MM.1S (cell line): ENCODE data around the gene DNAAF1.

Source experiments
- DNase-seq: peaks from one replicate; pipeline ENCODE4 v3.0.0-alpha.2; 2015
- H2AFZ ChIP-seq: fragments of 300-600 bp; sonication (generic); 2 replicates; pipeline ENCODE4 v1.6.0; 2016; ENCODE audit warnings: antibody characterized with exemption, low read length
- H3F3A ChIP-seq: fragments of 300-600 bp; sonication (generic); 2 replicates; pipeline ENCODE4 v1.6.1; 2016; ENCODE audit warnings: mild to moderate bottlenecking, antibody characterized with exemption, low read length, moderate library complexity, mixed read lengths; ENCODE audit not compliant: insufficient read depth
- H3K27ac ChIP-seq: fragments of 300-600 bp; sonication (generic); 2 replicates; pipeline ENCODE4 v1.5.1; 2016; ENCODE audit warnings: mild to moderate bottlenecking, low read length
- H3K27me3 ChIP-seq: fragments of 300-600 bp; sonication (generic); replicated peaks from 2 replicates; pipeline ENCODE4 v1.6.0; 2016; ENCODE audit warnings: low read length; ENCODE audit not compliant: insufficient read depth
- H3K36me3 ChIP-seq: fragments of 300-600 bp; sonication (generic); replicated peaks from 2 replicates; pipeline ENCODE4 v1.6.1; 2016; ENCODE audit warnings: mild to moderate bottlenecking, low read length, mixed read lengths; ENCODE audit not compliant: insufficient read depth
- H3K4me1 ChIP-seq: fragments of 300-600 bp; sonication (generic); 2 replicates; pipeline ENCODE4 v1.6.1; 2016; ENCODE audit warnings: low read length, mixed read lengths
- H3K4me2 ChIP-seq: fragments of 300-600 bp; sonication (generic); 2 replicates; pipeline ENCODE4 v1.6.0; 2016; ENCODE audit warnings: low read depth, low read length
- H3K4me3 ChIP-seq: fragments of 300-600 bp; sonication (generic); 2 replicates; pipeline ENCODE4 v1.5.1; 2016; ENCODE audit warnings: low read length, mixed read lengths
- H3K79me2 ChIP-seq: fragments of 300-600 bp; sonication (generic); 2 replicates; pipeline ENCODE4 v1.6.1; 2016; ENCODE audit warnings: mixed run types, low read length, mixed read lengths
- H3K9ac ChIP-seq: fragments of 300-600 bp; sonication (generic); 2 replicates; pipeline ENCODE4 v1.6.1; 2016; ENCODE audit warnings: low read length, mixed read lengths
- H3K9me2 ChIP-seq: fragments of 300-600 bp; sonication (generic); replicated peaks from 2 replicates; pipeline ENCODE4 v1.6.1; 2016; ENCODE audit warnings: mild to moderate bottlenecking, low read length, mixed read lengths; ENCODE audit not compliant: insufficient read depth
- H3K9me3 ChIP-seq: fragments of 300-600 bp; sonication (generic); replicated peaks from 2 replicates; pipeline ENCODE4 v1.6.1; 2016; ENCODE audit warnings: mild to moderate bottlenecking, low read length, mixed read lengths; ENCODE audit not compliant: insufficient read depth
- H4K20me1 ChIP-seq: fragments of 300-600 bp; sonication (generic); 2 replicates; pipeline ENCODE4 v1.6.1; 2016; ENCODE audit warnings: mild to moderate bottlenecking, low read length, moderate library complexity, mixed read lengths; ENCODE audit not compliant: insufficient read depth
- CTCF ChIP-seq: fragments of 300-600 bp; sonication (generic); IDR thresholded peaks from 2 replicates; pipeline ENCODE4 v1.5.1; 2016; ENCODE audit warnings: antibody characterized with exemption, low read length, mixed read lengths
- EZH2 ChIP-seq: fragments of 300-600 bp; sonication (generic); optimal IDR thresholded peaks from 2 replicates; pipeline ENCODE3; 2017; ENCODE audit warnings: low read depth, mild to moderate bottlenecking, antibody characterized with exemption, low read length, mixed read lengths
- EZH2phosphoT487 ChIP-seq: fragments of 300-600 bp; sonication (generic); IDR thresholded peaks from 2 replicates; pipeline ENCODE4 v1.6.1; 2018; ENCODE audit warnings: antibody characterized with exemption, low read length

DNAAF1 gene

GRCh38 chr16:84207251-84207650, 62.1 kb downstream of the DNAAF1 start:
- no peak for DNase-seq
- no peaks in the 10 kb centered on the region for H3K9me3 ChIP-seq
- no peak overlapping the region for H3K4me3 ChIP-seq
- H3K79me2 ChIP-seq = no peaks in the 10 kb centered on the region
- no peak overlapping the region for H2AFZ ChIP-seq
- no peak for TF ChIP-seq EZH2
- no peak for TF ChIP-seq CTCF
- TF ChIP-seq EZH2phosphoT487 = no peak
- H3K36me3 ChIP-seq = no peaks in the 10 kb centered on the region
- no peaks in the 10 kb centered on the region for H3K4me1 ChIP-seq
- no peaks in the 10 kb centered on the region for H3K9me2 ChIP-seq
- peaks cover 17% of the 10 kb centered on the region for H3K27me3 ChIP-seq
- no peaks in the 10 kb centered on the region for H4K20me1 ChIP-seq
- H3K9ac ChIP-seq = no peak overlapping the region
- no peak overlapping the region for H3K27ac ChIP-seq
- no peaks in the 10 kb centered on the region for H3F3A ChIP-seq
- no peak overlapping the region for H3K4me2 ChIP-seq

GRCh38 chr16:84207879-84208278, 62.8 kb downstream of the DNAAF1 start:
- no peak for DNase-seq

GRCh38 chr16:84209989-84210388, 64.9 kb downstream of the DNAAF1 start:
- no peaks in the 10 kb centered on the region for H3K36me3 ChIP-seq
- no peaks in the 10 kb centered on the region for H3K4me1 ChIP-seq
- no peak for TF ChIP-seq EZH2
- no peak for TF ChIP-seq EZH2phosphoT487
- no peak for TF ChIP-seq CTCF
- H3K9ac ChIP-seq = no peak overlapping the region
- H3K79me2 ChIP-seq = no peaks in the 10 kb centered on the region
- DNase-seq = no peak
- H3K9me2 ChIP-seq = no peaks in the 10 kb centered on the region
- H3F3A ChIP-seq = no peaks in the 10 kb centered on the region
- H3K27me3 ChIP-seq = peaks cover 11% of the 10 kb centered on the region; the same call in 1 of the 2 replicates
- no peak overlapping the region for H3K4me2 ChIP-seq
- H3K27ac ChIP-seq = no peak overlapping the region
- no peak overlapping the region for H2AFZ ChIP-seq
- no peak overlapping the region for H3K4me3 ChIP-seq
- no peaks in the 10 kb centered on the region for H3K9me3 ChIP-seq
- no peaks in the 10 kb centered on the region for H4K20me1 ChIP-seq

More at GRCh38 chr16:84207879-84208278, 62.8 kb downstream of the DNAAF1 start:
- Histone ChIP-seq H3K27ac (no peak overlapping the region), H3K9ac (no peak overlapping the region), H3K9me3 (no peaks in the 10 kb centered on the region), H4K20me1 (no peaks in the 10 kb centered on the region), H3K4me1 (no peaks in the 10 kb centered on the region), H3K27me3 (peaks cover 11% of the 10 kb centered on the region; the same call in 1 of the 2 replicates), H3F3A (no peaks in the 10 kb centered on the region), H3K4me3 (no peak overlapping the region), H3K4me2 (no peak overlapping the region), H3K36me3 (no peaks in the 10 kb centered on the region), H3K79me2 (no peaks in the 10 kb centered on the region), H2AFZ (no peak overlapping the region), H3K9me2 (no peaks in the 10 kb centered on the region)
- TF ChIP-seq EZH2 = no peak
- no peak for TF ChIP-seq CTCF
- TF ChIP-seq EZH2phosphoT487 = no peak
